Measurements from ENCODE around the gene SEMA4F. TPM values are rescaled to one million over a fixed set of nuclear protein-coding genes. Genes with fewer than 3 reads are reported as not detected.

Gene SEMA4F
- total RNA-seq, 1 donor from 2014 or later, result 10.6 TPM

- no peak for DNase-seq (ENCODE audit: low read depth)
Observed at GRCh38 chr2:74707837-74708236, 53.8 kb downstream of the SEMA4F start.

GRCh38 chr2:74708296-74708695 lies 54.2 kb downstream of the SEMA4F start:
- no peak for DNase-seq (ENCODE audit: low read depth)

GRCh38 chr2:74708883-74709282 lies 54.8 kb downstream of the SEMA4F start:
- DNase-seq (ENCODE audit: low read depth), result peak; percentile 90

- DNase-seq (ENCODE audit: low read depth), result peak; percentile 53
Observed at GRCh38 chr2:74712223-74713053, 58.4 kb downstream of the SEMA4F start.

- DNase-seq (ENCODE audit: low read depth), result no peak
Observed at GRCh38 chr2:74714691-74715080, 60.6 kb downstream of the SEMA4F start.

GRCh38 chr2:74715081-74715791 lies 61.2 kb downstream of the SEMA4F start:
- DNase-seq (ENCODE audit: low read depth), result peak; percentile 52

GRCh38 chr2:74715880-74716279 lies 61.8 kb downstream of the SEMA4F start:
- DNase-seq (ENCODE audit: low read depth), result no peak

GRCh38 chr2:74719066-74719465 lies 65.0 kb downstream of the SEMA4F start:
- no peak for DNase-seq (ENCODE audit: low read depth)

GRCh38 chr2:74721316-74721715 lies 67.3 kb downstream of the SEMA4F start:
- no peak for DNase-seq (ENCODE audit: low read depth)

GRCh38 chr2:74724496-74724895 lies 70.4 kb downstream of the SEMA4F start:
- no peak for DNase-seq (ENCODE audit: low read depth)

- DNase-seq (ENCODE audit: low read depth), result no peak
Observed at GRCh38 chr2:74725287-74725686, 71.2 kb downstream of the SEMA4F start.

- DNase-seq (ENCODE audit: low read depth), result no peak
Observed at GRCh38 chr2:74728842-74729241, 74.8 kb downstream of the SEMA4F start.

GRCh38 chr2:74730530-74730929 lies 76.5 kb downstream of the SEMA4F start:
- no peak for DNase-seq (ENCODE audit: low read depth)

Other genes starting within 250 kb of the SEMA4F start
- gene C2orf81, start 232.6 kb upstream of the SEMA4F start, total RNA-seq, result 1.4 and 3.9 TPM in 2 replicates
- gene WDR54, start 232.5 kb upstream of the SEMA4F start, total RNA-seq, result 39.5 and 56.6 TPM in 2 replicates
- 60.8 TPM in 2 replicates for gene RTKN, start 212.3 kb upstream of the SEMA4F start, total RNA-seq
- gene INO80B, start 199.2 kb upstream of the SEMA4F start, total RNA-seq, result 8.7 and 27.2 TPM in 2 replicates
- gene WBP1, start 195.8 kb upstream of the SEMA4F start, total RNA-seq, result 40.8 and 57.3 TPM in 2 replicates
- 56.3 and 67.7 TPM in 2 replicates for gene MOGS, start 188.9 kb upstream of the SEMA4F start, total RNA-seq
- gene MRPL53, start 181.6 kb upstream of the SEMA4F start, total RNA-seq, result 15.2 and 24.0 TPM in 2 replicates
- gene CCDC142, start 171.2 kb upstream of the SEMA4F start, total RNA-seq, result 9.7 and 12.8 TPM in 2 replicates
- 16.0 and 18.8 TPM in 2 replicates for gene TTC31, start 171.2 kb upstream of the SEMA4F start, total RNA-seq
- gene LBX2, start 154.6 kb upstream of the SEMA4F start, total RNA-seq, result 0.99 and 1.0 TPM in 2 replicates
- 19.1 and 20.7 TPM in 2 replicates for gene PCGF1, start 146.6 kb upstream of the SEMA4F start, total RNA-seq
- gene TLX2, start 139.8 kb upstream of the SEMA4F start, total RNA-seq, result 0.05 TPM in 1 of 2 replicates, not detected in the other
- gene DQX1, start 128.0 kb upstream of the SEMA4F start, total RNA-seq, result 0.05 TPM in 1 of 2 replicates, not detected in the other
- 54.7 and 83.7 TPM in 2 replicates for gene AUP1, start 124.5 kb upstream of the SEMA4F start, total RNA-seq
- gene HTRA2, start 124.3 kb upstream of the SEMA4F start, total RNA-seq, result 20.0 and 50.7 TPM in 2 replicates
- gene LOXL3, start 100.3 kb upstream of the SEMA4F start, total RNA-seq, result 1.0 and 1.1 TPM in 2 replicates
- gene DOK1, start 99.5 kb upstream of the SEMA4F start, total RNA-seq, result 13.0 and 19.8 TPM in 2 replicates
- 0.17 and 0.85 TPM in 2 replicates for gene M1AP, start 5.9 kb upstream of the SEMA4F start, total RNA-seq
- 12.0 and 25.6 TPM in 2 replicates for gene HK2, start 179.9 kb downstream of the SEMA4F start, total RNA-seq

All from renal cortical epithelial cell (primary cell).